HG03354 (cell line): ENCODE results near the gene RER1.

Experiments used
- ATAC-seq: cut with Tn5 transposase; IDR thresholded peaks from one replicate; pipeline ENCODE4 v1.9.1; 2021; ENCODE audit warnings: mild to moderate bottlenecking; ENCODE audit not compliant: unreplicated experiment, poor library complexity, severe bottlenecking

The RER1 gene

GRCh38 chr1:2353551-2354438, 37.8 kb upstream of the RER1 start:
- ATAC-seq: no peak

GRCh38 chr1:2354511-2355372, 36.9 kb upstream of the RER1 start:
- no peak for ATAC-seq

- ATAC-seq: no peak
Observed at GRCh38 chr1:2355373-2356261, 36.0 kb upstream of the RER1 start.

GRCh38 chr1:2356401-2356800, 35.2 kb upstream of the RER1 start:
- ATAC-seq: no peak

- ATAC-seq: no peak
Observed at GRCh38 chr1:2356911-2357845, 34.5 kb upstream of the RER1 start.

- ATAC-seq: no peak
Observed at GRCh38 chr1:2358072-2358471, 33.6 kb upstream of the RER1 start.

GRCh38 chr1:2358651-2359640, 32.7 kb upstream of the RER1 start:
- ATAC-seq: no peak

- no peak for ATAC-seq
Observed at GRCh38 chr1:2360588-2361364, 30.9 kb upstream of the RER1 start.

GRCh38 chr1:2363847-2364513, 27.7 kb upstream of the RER1 start:
- ATAC-seq: no peak

- no peak for ATAC-seq
Observed at GRCh38 chr1:2368053-2368744, 23.4 kb upstream of the RER1 start.

- no peak for ATAC-seq
Observed at GRCh38 chr1:2372551-2373490, 18.8 kb upstream of the RER1 start.

- no peak for ATAC-seq
Observed at GRCh38 chr1:2373551-2374251, 17.9 kb upstream of the RER1 start.

- no peak for ATAC-seq
Observed at GRCh38 chr1:2374252-2375155, 17.1 kb upstream of the RER1 start.
